GM12801 (cell line): ENCODE measurements around the gene POLR1H.

ENCODE experiments used
- CTCF ChIP-seq: IDR thresholded peaks from one replicate; pipeline ENCODE4 v1.5.1; 2011; ENCODE audit warnings: control low read depth; ENCODE audit not compliant: insufficient read length; ENCODE audit errors: extremely low read depth

The POLR1H gene

GRCh38 chr6:30062471-30063178, 1.6 kb downstream of the POLR1H start:
- no peak for TF ChIP-seq CTCF

GRCh38 chr6:30063315-30063714, 2.2 kb downstream of the POLR1H start:
- TF ChIP-seq CTCF: no peak

GRCh38 chr6:30066082-30066481, 5.0 kb downstream of the POLR1H start:
- no peak for TF ChIP-seq CTCF

GRCh38 chr6:30066577-30067459, 5.8 kb downstream of the POLR1H start, which contains the start of gene PPP1R11:
PPP1R11 (plus strand) TSS chr6:30067198; CDS start chr6:30067411, 213 bp downstream.
- no peak for TF ChIP-seq CTCF

GRCh38 chr6:30067460-30068139, 6.5 kb downstream of the POLR1H start:
- TF ChIP-seq CTCF: no peak

- TF ChIP-seq CTCF: no peak
Measured at GRCh38 chr6:30071081-30071818, 10.2 kb downstream of the POLR1H start.
